Left renal pelvis (tissue), 4 donors: ENCODE measurements around the gene RBM48. TPM values are rescaled to one million over a fixed set of nuclear protein-coding genes. Genes with fewer than 3 reads are reported as not detected.
"Not testable (repeated sequence)": the region's sequence is repeated elsewhere in the genome, so short reads cannot be mapped to it uniquely, and the experiment has no call there.

ENCODE experiments used
- DNase-seq, 4 donors: peaks; one replicate each; pipeline ENCODE4 v3.0.0-alpha.2; 2013; ENCODE audit warnings: low read depth in 4 of 4, low spot score in 3 of 4
- polyA plus RNA-seq, 4 donors: library from polyadenylated mRNA; unstranded; fragments of 120-200 nt; gene quantifications; one replicate each; pipeline ENCODE4 v1.2.1, GENCODE V29; 2013; ENCODE audit not compliant: insufficient read length in 4 of 4

The RBM48 gene
- 10 to 100 TPM; 17.0 to 21.7 (median 18.1) TPM for polyA plus RNA-seq

GRCh38 chr7:92528188-92528957, at the start of gene RBM48, which contains the start of gene PEX1:
Gene RBM48 (plus strand): TSS chr7:92528795. CDS start chr7:92528814, 19 bp downstream.
Gene PEX1 (minus strand): TSS chr7:92528520. CDS start chr7:92528435, 85 bp downstream.
- DNase-seq = peak; percentile 96 to 98 (median 96)

GRCh38 chr7:92479146-92479545, 49.4 kb upstream of the RBM48 start:
- DNase-seq = not testable (repeated sequence)

GRCh38 chr7:92483624-92484023, 45.0 kb upstream of the RBM48 start:
- not testable (repeated sequence) for DNase-seq

- not testable (repeated sequence) for DNase-seq
Measured at GRCh38 chr7:92484226-92484625, 44.4 kb upstream of the RBM48 start.

GRCh38 chr7:92485267-92485892, 43.2 kb upstream of the RBM48 start:
- DNase-seq = no peak

- DNase-seq = no peak
Measured at GRCh38 chr7:92485974-92486373, 42.6 kb upstream of the RBM48 start.

GRCh38 chr7:92487804-92488203, 40.8 kb upstream of the RBM48 start:
- DNase-seq = no peak

- DNase-seq = no peak
Measured at GRCh38 chr7:92489634-92490033, 39.0 kb upstream of the RBM48 start.

- DNase-seq = no peak
Measured at GRCh38 chr7:92496876-92497275, 31.7 kb upstream of the RBM48 start.

GRCh38 chr7:92498557-92498956, 30.0 kb upstream of the RBM48 start:
- no peak for DNase-seq

- no peak for DNase-seq
Measured at GRCh38 chr7:92503767-92504166, 24.8 kb upstream of the RBM48 start.

- no peak for DNase-seq
Measured at GRCh38 chr7:92504563-92504962, 24.0 kb upstream of the RBM48 start.

- no peak for DNase-seq
Measured at GRCh38 chr7:92506363-92506762, 22.2 kb upstream of the RBM48 start.

GRCh38 chr7:92508946-92509345, 19.6 kb upstream of the RBM48 start:
- DNase-seq = no peak

GRCh38 chr7:92513167-92513902, 15.3 kb upstream of the RBM48 start:
- DNase-seq = no peak

- DNase-seq = no peak
Measured at GRCh38 chr7:92517631-92518030, 11.0 kb upstream of the RBM48 start.

GRCh38 chr7:92520024-92520423, 8.6 kb upstream of the RBM48 start:
- no peak for DNase-seq

- no peak for DNase-seq
Measured at GRCh38 chr7:92523110-92523509, 5.5 kb upstream of the RBM48 start.

- peak; percentile 17 to 26 (median 24) for DNase-seq
Measured at GRCh38 chr7:92527300-92528187, 1.1 kb upstream of the RBM48 start.

- DNase-seq = no peak
Measured at GRCh38 chr7:92528958-92529264, 316 bp downstream of the RBM48 start.
